Liver (tissue), 9 donors: ENCODE data around the gene CT45A5. TPM values are rescaled to one million over a fixed set of nuclear protein-coding genes. Genes with fewer than 3 reads are reported as not detected.
"Not testable (repeated sequence)": the region's sequence is repeated elsewhere in the genome, so short reads cannot be mapped to it uniquely, and the experiment has no call there.

Source experiments
- DNase-seq: peaks from one replicate; pipeline ENCODE4 v3.0.0-alpha.2; 2017; ENCODE audit warnings: low spot score
- H3K27ac ChIP-seq, 2 donors: one replicate each; pipeline ENCODE4 v1.7.0; 2013; ENCODE audit warnings: inconsistent platforms in 2 of 2, low read length in 2 of 2, control low read depth in 1 of 2, low read depth in 1 of 2, mild to moderate bottlenecking in 1 of 2
- H3K27me3 ChIP-seq, 4 donors: one replicate each; pipeline versions ENCODE4 v1.6.1 to v1.7.0; 2013; ENCODE audit warnings: low read length in 3 of 4, inconsistent platforms in 1 of 4, mild to moderate bottlenecking in 1 of 4, moderate library complexity in 1 of 4; ENCODE audit not compliant: control insufficient read depth in 4 of 4, insufficient read depth in 4 of 4
- H3K36me3 ChIP-seq, 4 donors: one replicate each; pipeline versions ENCODE4 v1.6.1 to v1.7.0; 2013; ENCODE audit warnings: low read length in 3 of 4, mild to moderate bottlenecking in 3 of 4, low read depth in 1 of 4, moderate library complexity in 1 of 4; ENCODE audit not compliant: control insufficient read depth in 4 of 4, insufficient read depth in 3 of 4
- H3K4me1 ChIP-seq, 4 donors: one replicate each; pipeline versions ENCODE4 v1.6.1 to v1.7.0; 2013; ENCODE audit warnings: low read length in 3 of 4, mild to moderate bottlenecking in 3 of 4, moderate library complexity in 1 of 4; ENCODE audit not compliant: control insufficient read depth in 4 of 4, insufficient read depth in 4 of 4
- H3K4me3 ChIP-seq, 3 donors: one replicate each; pipeline versions ENCODE4 v1.6.1 to v1.7.0; 2013; ENCODE audit warnings: low read length in 3 of 3, control low read depth in 1 of 3, low read depth in 1 of 3, mild to moderate bottlenecking in 1 of 3
- H3K9ac ChIP-seq, 2 donors: one replicate each; pipeline ENCODE4 v1.7.0; 2013; ENCODE audit warnings: low read length in 2 of 2, mild to moderate bottlenecking in 2 of 2, moderate library complexity in 2 of 2, control low read depth in 1 of 2, low read depth in 1 of 2
- H3K9me3 ChIP-seq, 4 donors: one replicate each; pipeline versions ENCODE4 v1.6.1 to v1.7.0; 2013; ENCODE audit warnings: low read length in 3 of 4; ENCODE audit not compliant: control insufficient read depth in 4 of 4
- EGR1 ChIP-seq, 2 donors: IDR thresholded peaks; 2 replicates each; pipeline ENCODE4 v1.6.1; 2016 to 2018; ENCODE audit warnings: antibody characterized with exemption in 2 of 2, low read depth in 2 of 2
- FOXA2 ChIP-seq: IDR thresholded peaks from 2 replicates; pipeline ENCODE4 v1.6.1; 2016; ENCODE audit warnings: antibody characterized with exemption
- GABPA ChIP-seq, 2 donors: IDR thresholded peaks in 1 of 2; conservative IDR thresholded peaks in 1 of 2; 2 replicates each; pipeline ENCODE4 v1.6.1; 2016; ENCODE audit warnings: antibody characterized with exemption in 2 of 2, mild to moderate bottlenecking in 1 of 2, moderate library complexity in 1 of 2
- HNF4A ChIP-seq, 2 donors: conservative IDR thresholded peaks; 2 replicates each; pipeline ENCODE4 v1.6.1; 2016; ENCODE audit warnings: antibody characterized with exemption in 2 of 2, mild to moderate bottlenecking in 2 of 2
- MAX ChIP-seq: IDR thresholded peaks from 2 replicates; pipeline ENCODE4 v1.6.1; 2016; ENCODE audit warnings: antibody characterized with exemption
- NR2F2 ChIP-seq: IDR thresholded peaks from 2 replicates; pipeline ENCODE4 v1.6.1; 2016; ENCODE audit warnings: antibody characterized with exemption
- RAD21 ChIP-seq, 2 donors: IDR thresholded peaks; 2 replicates each; pipeline ENCODE4 v1.6.1; 2016; ENCODE audit warnings: antibody characterized with exemption in 2 of 2, mild to moderate bottlenecking in 2 of 2
- REST ChIP-seq: IDR thresholded peaks from 2 replicates; pipeline ENCODE4 v1.6.1; 2016; ENCODE audit warnings: antibody characterized with exemption, mild to moderate bottlenecking
- RXRA ChIP-seq, 2 donors: IDR thresholded peaks; 2 replicates each; pipeline ENCODE4 v1.6.1; 2017 to 2018; ENCODE audit warnings: antibody characterized with exemption in 2 of 2, mild to moderate bottlenecking in 1 of 2
- SP1 ChIP-seq: IDR thresholded peaks from 2 replicates; pipeline ENCODE4 v1.6.1; 2018; ENCODE audit warnings: antibody characterized with exemption, mild to moderate bottlenecking
- TAF1 ChIP-seq: conservative IDR thresholded peaks from 2 replicates; pipeline ENCODE4 v1.6.1; 2016; ENCODE audit warnings: antibody characterized with exemption, mild to moderate bottlenecking
- YY1 ChIP-seq: IDR thresholded peaks from 2 replicates; pipeline ENCODE4 v1.6.1; 2016; ENCODE audit warnings: antibody characterized with exemption, mild to moderate bottlenecking
- WGBS: extraction: QIAGEN DNeasy Blood & Tissue Kit; methylation state at CpG from one replicate; pipeline ENCODE4 v1.1.7; 2013; 5-methylcytosine and 5-hydroxymethylcytosine counted together
- polyA plus RNA-seq, 2 donors: library from polyadenylated mRNA; stranded (reverse) in 1 of 2; unstranded in 1 of 2; fragments of 200-250 nt in 1 of 2; fragments of >200 nt in 1 of 2; fragmentation: Nextera tagmentation in 1 of 2; extraction: Ambion mirVana in 1 of 2; gene quantifications; one replicate each; pipeline versions ENCODE4 v1.2.1 to v1.2.3, GENCODE V29; 2013 to 2015
- total RNA-seq, 2 donors: library from RNA; depleted of rRNA; stranded (reverse); fragments of >200 nt; gene quantifications; one replicate each; pipeline ENCODE4 v1.2.3, GENCODE V29; 2014
- donor health status: healthy.
- donor health status: healthy.
- donor health status: healthy.
- donor health status: healthy.
- donor health status: healthy.

Gene CT45A5
- total RNA-seq (not detected), polyA plus RNA-seq (not detected)

- not testable (repeated sequence) for H3K36me3 ChIP-seq, H3K27me3 ChIP-seq, H3K4me1 ChIP-seq, H3K9me3 ChIP-seq, H3K27ac ChIP-seq, DNase-seq, H3K9ac ChIP-seq, H3K4me3 ChIP-seq
- WGBS: no CpG with 5 or more reads among the region's 16 CpGs
These were observed at the start of gene CT45A5 for GRCh38 chrX:135785403-135785802. CT45A5 (minus strand) TSS chrX:135785503; CDS start chrX:135781729, 3,774 bp downstream.

- not testable (repeated sequence) for H3K27ac ChIP-seq, H3K4me3 ChIP-seq, H3K9ac ChIP-seq, H3K27me3 ChIP-seq, H3K36me3 ChIP-seq, DNase-seq, H3K9me3 ChIP-seq, H3K4me1 ChIP-seq
- WGBS: no CpG with 5 or more reads among the region's 17 CpGs
These were observed 34.6 kb upstream of the CT45A5 start, which contains the start of gene CT45A2 for GRCh38 chrX:135819912-135820311. CT45A2 (minus strand) TSS chrX:135820012; CDS start chrX:135816265, 3,747 bp downstream.

GRCh38 chrX:135802687-135803086, 17.4 kb upstream of the CT45A5 start, which contains the start of gene CT45A6:
CT45A6 (minus strand) TSS chrX:135802787; CDS start chrX:135798993, 3,794 bp downstream.
- no CpG with 5 or more reads among the region's 16 CpGs for WGBS
- DNase-seq, H3K9ac ChIP-seq: not testable (repeated sequence)

GRCh38 chrX:135768091-135768490, 17.2 kb downstream of the CT45A5 start, which contains the start of gene CT45A3:
CT45A3 (minus strand) TSS chrX:135768191; CDS start chrX:135764444, 3,747 bp downstream.
- not testable (repeated sequence) for H3K4me1 ChIP-seq, DNase-seq, H3K36me3 ChIP-seq, H3K27ac ChIP-seq, H3K9ac ChIP-seq, H3K27me3 ChIP-seq, H3K4me3 ChIP-seq, H3K9me3 ChIP-seq
- WGBS: no CpG with 5 or more reads among the region's 17 CpGs

More at GRCh38 chrX:135802687-135803086, 17.4 kb upstream of the CT45A5 start, which contains the start of gene CT45A6:
- not testable (repeated sequence) for H3K27me3 ChIP-seq, H3K36me3 ChIP-seq, H3K27ac ChIP-seq, H3K4me1 ChIP-seq, H3K9me3 ChIP-seq, H3K4me3 ChIP-seq

- not testable (repeated sequence) for H3K9me3 ChIP-seq, DNase-seq, H3K9ac ChIP-seq, H3K27me3 ChIP-seq, H3K36me3 ChIP-seq, H3K4me3 ChIP-seq, H3K27ac ChIP-seq, H3K4me1 ChIP-seq
- WGBS: 89% methylated on average over 4 of the region's 4 CpGs
These were observed 40.6 kb downstream of the CT45A5 start for GRCh38 chrX:135744739-135745138.

- H3K9me3 ChIP-seq: no peaks in the 10 kb centered on the region
- WGBS: 86% methylated on average over 23 of the region's 23 CpGs
- no peaks in the 10 kb centered on the region for H3K36me3 ChIP-seq
- no peak overlapping the region for H3K27ac ChIP-seq
- no peak overlapping the region for H3K9ac ChIP-seq
- H3K4me1 ChIP-seq: no peaks in the 10 kb centered on the region
- no peak overlapping the region for H3K4me3 ChIP-seq
- H3K27me3 ChIP-seq: no peaks in the 10 kb centered on the region
- no peak for DNase-seq
- TF ChIP-seq REST (no peak), HNF4A (conservative IDR thresholded peaks at IDR 0.05) (no peak), EGR1 (IDR thresholded peaks at IDR 0.05; ENCODE audit: low read depth in 2 of 2) (no peak), RXRA (IDR thresholded peaks at IDR 0.05) (no peak), YY1 (no peak), MAX (no peak), NR2F2 (no peak), SP1 (no peak), FOXA2 (no peak), GABPA (IDR thresholded peaks at IDR 0.05 in 1 of 2, conservative IDR thresholded peaks at IDR 0.05 in 1 of 2) (no peak), TAF1 (no peak), RAD21 (IDR thresholded peaks at IDR 0.05) (no peak)
These were observed 44.0 kb downstream of the CT45A5 start for GRCh38 chrX:135741192-135741715.
